ENCODE results near the gene SCPEP1. TPM values are rescaled to one million over a fixed set of nuclear protein-coding genes. Genes with fewer than 3 reads are reported as not detected.

SCPEP1 gene
- total RNA-seq, 1 donor from 2014 or later, result 26.9 TPM

DNA sequence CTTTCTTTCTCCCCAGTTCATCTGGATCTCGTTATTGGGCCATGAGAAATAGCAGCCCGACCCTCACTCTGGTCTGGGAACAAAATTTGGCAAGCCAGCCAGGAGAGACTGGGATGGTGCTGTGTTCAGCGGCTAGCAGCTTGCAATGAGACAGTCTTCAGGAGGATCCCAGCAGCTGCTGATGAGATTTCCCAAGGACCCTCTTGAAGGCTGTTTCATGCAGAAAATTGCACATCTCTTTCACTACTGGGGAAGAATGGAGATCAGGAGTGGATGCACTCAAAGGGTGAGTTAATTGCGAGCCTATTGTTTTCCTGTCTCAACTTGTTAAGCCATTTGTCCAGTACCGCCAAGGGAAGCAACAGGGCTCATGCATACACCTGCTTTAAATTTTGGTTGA, 11.6 kb upstream of the SCPEP1 start:
- Mint-ChIP-seq H3K27ac (ENCODE audit: unreplicated experiment) (no peak overlapping the region), H3K4me3 (no peak overlapping the region)

DNA sequence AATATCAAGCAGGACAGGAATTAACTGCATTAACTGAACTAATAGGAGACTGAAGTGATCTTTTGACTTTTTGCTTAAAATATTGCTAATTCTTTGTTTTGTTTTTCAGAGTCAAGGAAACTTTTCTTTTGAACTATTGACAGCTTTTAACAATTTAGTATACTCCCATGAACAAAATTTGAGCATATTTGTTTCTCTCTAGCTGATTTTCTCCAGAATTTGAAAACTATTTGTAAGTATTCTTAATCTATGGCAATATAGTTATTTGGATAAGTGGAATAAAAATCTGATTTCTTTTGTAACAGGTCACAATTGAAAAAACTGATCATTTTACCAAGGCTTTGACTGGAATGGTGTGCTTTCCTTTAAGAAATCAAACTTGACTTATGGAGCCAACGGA, 7.0 kb upstream of the SCPEP1 start:
- Mint-ChIP-seq H3K9me3 (peaks cover 9% of the 10 kb centered on the region), H3K4me3 (no peak overlapping the region), H3K27ac (ENCODE audit: unreplicated experiment) (no peak overlapping the region), H3K27me3 (ENCODE audit: low read depth) (peaks cover 9% of the 10 kb centered on the region), H3K4me1 (no peaks in the 10 kb centered on the region), H3K36me3 (ENCODE audit: low read depth) (no peaks in the 10 kb centered on the region)
- TF ChIP-seq, protein P1, sequence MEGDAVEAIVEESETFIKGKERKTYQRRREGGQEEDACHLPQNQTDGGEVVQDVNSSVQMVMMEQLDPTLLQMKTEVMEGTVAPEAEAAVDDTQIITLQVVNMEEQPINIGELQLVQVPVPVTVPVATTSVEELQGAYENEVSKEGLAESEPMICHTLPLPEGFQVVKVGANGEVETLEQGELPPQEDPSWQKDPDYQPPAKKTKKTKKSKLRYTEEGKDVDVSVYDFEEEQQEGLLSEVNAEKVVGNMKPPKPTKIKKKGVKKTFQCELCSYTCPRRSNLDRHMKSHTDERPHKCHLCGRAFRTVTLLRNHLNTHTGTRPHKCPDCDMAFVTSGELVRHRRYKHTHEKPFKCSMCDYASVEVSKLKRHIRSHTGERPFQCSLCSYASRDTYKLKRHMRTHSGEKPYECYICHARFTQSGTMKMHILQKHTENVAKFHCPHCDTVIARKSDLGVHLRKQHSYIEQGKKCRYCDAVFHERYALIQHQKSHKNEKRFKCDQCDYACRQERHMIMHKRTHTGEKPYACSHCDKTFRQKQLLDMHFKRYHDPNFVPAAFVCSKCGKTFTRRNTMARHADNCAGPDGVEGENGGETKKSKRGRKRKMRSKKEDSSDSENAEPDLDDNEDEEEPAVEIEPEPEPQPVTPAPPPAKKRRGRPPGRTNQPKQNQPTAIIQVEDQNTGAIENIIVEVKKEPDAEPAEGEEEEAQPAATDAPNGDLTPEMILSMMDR (conservative IDR thresholded peaks at IDR 0.05), result no peak
- no peak for DNase-seq (ENCODE audit: low read depth, low spot score)

More for the DNA sequence above, 11.6 kb upstream of the SCPEP1 start:
- no peaks in the 10 kb centered on the region for H3K36me3 Mint-ChIP-seq (ENCODE audit: low read depth)
- H3K9me3 Mint-ChIP-seq, result peaks cover 4% of the 10 kb centered on the region
- no peaks in the 10 kb centered on the region for H3K4me1 Mint-ChIP-seq
- H3K27me3 Mint-ChIP-seq (ENCODE audit: low read depth), result no peaks in the 10 kb centered on the region
- DNase-seq (ENCODE audit: low read depth, low spot score), result no peak
- TF ChIP-seq, protein P1 (conservative IDR thresholded peaks at IDR 0.05), result no peak

DNA sequence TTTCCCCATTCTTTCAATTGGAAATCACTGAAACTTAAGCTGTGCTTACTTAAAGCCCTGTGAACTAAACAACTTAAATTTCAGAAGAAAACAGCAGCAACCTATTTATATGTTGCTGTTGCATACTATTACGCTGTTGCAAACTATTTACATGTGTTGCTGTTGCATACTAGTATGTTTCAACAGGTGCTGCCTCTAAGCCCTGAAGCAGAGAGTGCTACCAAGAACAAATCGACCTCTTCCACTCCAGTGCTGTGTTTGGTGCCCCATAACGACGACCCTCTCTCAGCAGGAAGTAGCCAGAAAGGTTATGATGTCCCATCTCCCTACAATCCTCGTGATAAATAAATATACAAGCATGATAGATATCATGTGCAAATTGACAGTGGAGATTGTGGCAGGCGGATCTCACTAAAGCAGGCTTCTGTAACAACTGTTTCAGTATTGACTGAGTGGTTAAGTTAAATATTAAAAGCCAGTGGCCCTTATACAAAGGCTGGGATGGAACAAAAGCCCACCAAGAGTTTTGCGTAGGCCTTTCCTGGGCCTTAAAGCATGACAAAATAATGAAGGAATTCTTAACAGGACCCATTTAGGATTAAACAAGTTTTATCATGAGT, 5.7 kb upstream of the SCPEP1 start:
- Mint-ChIP-seq H3K36me3 (ENCODE audit: low read depth) (no peaks in the 10 kb centered on the region), H3K27ac (ENCODE audit: unreplicated experiment) (no peak overlapping the region), H3K9me3 (peaks cover 9% of the 10 kb centered on the region), H3K4me1 (peaks cover 5% of the 10 kb centered on the region), H3K27me3 (ENCODE audit: low read depth) (peaks cover 18% of the 10 kb centered on the region), H3K4me3 (no peak overlapping the region)
- TF ChIP-seq, protein P1 (conservative IDR thresholded peaks at IDR 0.05), result no peak
- DNase-seq (ENCODE audit: low read depth, low spot score), result no peak

GRCh38 chr17:56973520-56973919, 4.4 kb upstream of the SCPEP1 start:
- peaks cover 9% of the 10 kb centered on the region for H3K9me3 Mint-ChIP-seq
- TF ChIP-seq, protein P1 (conservative IDR thresholded peaks at IDR 0.05), result no peak
- no peak overlapping the region for H3K27ac Mint-ChIP-seq (ENCODE audit: unreplicated experiment)
- H3K4me1 Mint-ChIP-seq, result peaks cover 17% of the 10 kb centered on the region
- H3K36me3 Mint-ChIP-seq (ENCODE audit: low read depth), result no peaks in the 10 kb centered on the region
- peaks cover 22% of the 10 kb centered on the region for H3K27me3 Mint-ChIP-seq (ENCODE audit: low read depth)
- H3K4me3 Mint-ChIP-seq, result no peak overlapping the region
- no peak for DNase-seq (ENCODE audit: low read depth, low spot score)

GRCh38 chr17:56974055-56974454, 3.9 kb upstream of the SCPEP1 start:
- H3K4me3 Mint-ChIP-seq, result no peak overlapping the region
- DNase-seq (ENCODE audit: low read depth, low spot score), result no peak
- peaks cover 22% of the 10 kb centered on the region for H3K4me1 Mint-ChIP-seq
- H3K9me3 Mint-ChIP-seq, result peaks cover 9% of the 10 kb centered on the region
- H3K27me3 Mint-ChIP-seq (ENCODE audit: low read depth), result peaks cover 22% of the 10 kb centered on the region
- H3K36me3 Mint-ChIP-seq (ENCODE audit: low read depth), result no peaks in the 10 kb centered on the region
- TF ChIP-seq, protein P1 (conservative IDR thresholded peaks at IDR 0.05), result no peak
- H3K27ac Mint-ChIP-seq (ENCODE audit: unreplicated experiment), result no peak overlapping the region

Data from neural crest cell (in vitro differentiated cells).